HepG2 (cell line): ENCODE data around the gene TGM4. TPM values are rescaled to one million over a fixed set of nuclear protein-coding genes. Genes with fewer than 3 reads are reported as not detected.

Experiments used
- CEBPB ChIP-seq: IDR thresholded peaks from 2 replicates; pipeline ENCODE4 v1.6.1; 2011; ENCODE audit warnings: low read depth, low read length, improper control_type of control experiment, borderline replicate concordance
- DNMT1 ChIP-seq: sonication (generic); formaldehyde crosslinking; IDR thresholded peaks from 2 replicates; pipeline ENCODE4 v1.5.1; 2020; ENCODE audit warnings: mild to moderate bottlenecking, missing genetic modification reagents
- FOXO1 ChIP-seq: sonication (generic); formaldehyde crosslinking; IDR thresholded peaks from 2 replicates; pipeline ENCODE4 v1.4.0; 2020; ENCODE audit warnings: missing genetic modification reagents
- GATA4 ChIP-seq: sonication (generic); IDR thresholded peaks from 2 replicates; pipeline ENCODE4 v1.6.1; 2016; ENCODE audit warnings: antibody characterized with exemption, low read depth, borderline replicate concordance
- ISX ChIP-seq: sonication (generic); formaldehyde crosslinking; conservative IDR thresholded peaks from 2 replicates; pipeline ENCODE4 v1.5.0; 2020; ENCODE audit warnings: missing genetic modification reagents
- MTF1 ChIP-seq: sonication (generic); formaldehyde crosslinking; IDR thresholded peaks from 2 replicates; pipeline ENCODE4 v1.5.0; 2020; ENCODE audit warnings: missing genetic modification reagents
- PHF20 ChIP-seq: sonication (generic); formaldehyde crosslinking; IDR thresholded peaks from 2 replicates; pipeline ENCODE4 v1.5.0; 2020; ENCODE audit warnings: mild to moderate bottlenecking, missing genetic modification reagents
- SALL2 ChIP-seq: sonication (generic); formaldehyde crosslinking; IDR thresholded peaks from 2 replicates; pipeline ENCODE4 v1.8.1; 2023; ENCODE audit warnings: mild to moderate bottlenecking, missing genetic modification reagents, inconsistent platforms
- ZNF234 ChIP-seq: sonication (generic); formaldehyde crosslinking; conservative IDR thresholded peaks from 2 replicates; pipeline ENCODE4 v1.5.1; 2020; ENCODE audit warnings: mild to moderate bottlenecking, missing genetic modification reagents
- ZNF274 ChIP-seq: sonication (generic); formaldehyde crosslinking; IDR thresholded peaks from 2 replicates; pipeline ENCODE4 v1.5.1; 2020; ENCODE audit warnings: mild to moderate bottlenecking, missing genetic modification reagents
- ZNF430 ChIP-seq: sonication (generic); formaldehyde crosslinking; IDR thresholded peaks from 2 replicates; pipeline ENCODE4 v1.9.0; 2021; ENCODE audit warnings: mild to moderate bottlenecking, missing genetic modification reagents
- ZNF616 ChIP-seq: sonication (generic); formaldehyde crosslinking; IDR thresholded peaks from 2 replicates; pipeline ENCODE4 v1.5.0; 2020; ENCODE audit warnings: low read depth, mild to moderate bottlenecking, missing genetic modification reagents
- ZNF619 ChIP-seq: sonication (generic); formaldehyde crosslinking; IDR thresholded peaks from 2 replicates; pipeline ENCODE4 v1.4.0; 2020; ENCODE audit warnings: mild to moderate bottlenecking, missing genetic modification reagents
- ZNF761 ChIP-seq: sonication (generic); formaldehyde crosslinking; conservative IDR thresholded peaks from 2 replicates; pipeline ENCODE4 v1.4.0; 2020; ENCODE audit warnings: mild to moderate bottlenecking, missing genetic modification reagents
- ZSCAN20 ChIP-seq: sonication (generic); formaldehyde crosslinking; IDR thresholded peaks from 2 replicates; pipeline ENCODE4 v1.4.0; 2020; ENCODE audit warnings: missing genetic modification reagents, mild to moderate bottlenecking, borderline replicate concordance
- polyA plus RNA-seq, 8 experiments: library from polyadenylated mRNA; depleted of rRNA in 3 of 8; stranded (reverse) in 7 of 8; unstranded in 1 of 8; fragments of >200 nt; fragmentation: Illumina TruSeq in 4 of 8; extraction: Trizol in 4 of 8; gene quantifications; 2 replicates each; pipeline versions ENCODE4 v1.2.1 to v1.2.3, GENCODE V29; 2011 to 2016; ENCODE audit warnings: low read depth in 4 of 8, missing spikeins in 1 of 8, mixed read lengths in 1 of 8; ENCODE audit not compliant: insufficient read depth in 1 of 8
- total RNA-seq, 5 experiments: library from RNA; depleted of rRNA; stranded (reverse); fragments of >200 nt; fragmentation: Illumina TruSeq; extraction: Trizol; gene quantifications; 2 replicates each; pipeline ENCODE4 v1.2.3, GENCODE V29; 2016; ENCODE audit warnings: low read depth in 1 of 5
- TF ChIP-seq, protein P1 (sequence below): sonication (generic); formaldehyde crosslinking; IDR thresholded peaks from 2 replicates; pipeline ENCODE4 v1.4.0; 2020; ENCODE audit warnings: mild to moderate bottlenecking, low read depth, missing genetic modification reagents
- TF ChIP-seq, protein P2 (sequence below): sonication (generic); formaldehyde crosslinking; IDR thresholded peaks from 2 replicates; pipeline ENCODE4 v1.4.0; 2020; ENCODE audit warnings: mild to moderate bottlenecking, missing genetic modification reagents
- TF ChIP-seq, protein P3 (sequence below): sonication (generic); formaldehyde crosslinking; IDR thresholded peaks from 2 replicates; pipeline ENCODE4 v1.5.1; 2020; ENCODE audit warnings: mild to moderate bottlenecking, missing genetic modification reagents, borderline replicate concordance
- TF ChIP-seq, protein P4 (sequence below): sonication (generic); formaldehyde crosslinking; IDR thresholded peaks from 2 replicates; pipeline ENCODE4 v1.4.0; 2020; ENCODE audit warnings: mild to moderate bottlenecking, missing genetic modification reagents
- TF ChIP-seq, protein P5 (sequence below): IDR thresholded peaks from 2 replicates; pipeline ENCODE4 v1.6.1; 2018; ENCODE audit warnings: missing genetic modification reagents, mild to moderate bottlenecking, missing compliant biosample characterization

TGM4 gene
- total and polyA plus RNA-seq, 2 of the 13 experiments (the other 11 are each of a cell fraction or from before 2014, with no cell fraction given) = 0.07 to 0.15 TPM

DNA sequence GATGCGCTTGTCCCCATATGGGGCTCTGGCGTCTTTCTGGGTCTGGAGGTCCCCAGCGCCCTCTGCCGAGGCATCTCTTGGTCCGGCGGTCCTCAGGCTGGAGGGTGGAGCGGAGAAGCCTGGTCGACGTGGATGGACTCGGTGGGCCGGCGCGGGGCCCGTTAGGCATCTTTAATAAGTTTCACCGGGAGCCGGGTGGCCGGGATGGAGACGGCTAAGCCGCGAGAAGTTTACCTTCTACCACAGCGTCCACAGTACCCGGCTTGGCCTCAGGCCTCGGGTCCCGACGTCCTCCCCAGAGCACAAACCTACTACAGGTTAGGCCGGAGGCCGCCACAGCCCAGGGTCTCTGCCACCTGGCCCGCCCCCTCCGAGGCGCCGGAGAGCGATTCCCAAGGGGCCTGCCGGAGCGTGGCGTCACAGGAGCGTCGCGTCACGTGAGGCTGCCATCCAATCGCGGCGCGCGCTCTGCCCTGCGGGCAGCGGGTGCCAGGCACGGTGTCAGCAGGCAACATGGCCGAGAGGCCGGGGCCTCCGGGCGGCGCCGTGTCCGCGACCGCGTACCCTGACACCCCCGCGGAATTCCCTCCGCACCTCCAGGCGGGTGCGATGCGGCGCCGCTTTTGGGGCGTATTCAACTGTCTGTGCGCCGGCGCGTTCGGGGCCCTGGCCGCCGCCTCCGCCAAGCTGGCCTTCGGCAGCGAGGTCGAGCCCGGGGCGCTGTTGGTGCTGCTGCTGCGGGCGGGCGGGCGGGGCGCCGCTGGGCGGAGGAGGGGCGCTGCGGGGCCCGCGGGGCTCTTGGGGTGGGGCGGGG lies 12.8 kb upstream of the TGM4 start, which contains the start of gene TMEM42 (continued):
- TF ChIP-seq, protein P1, sequence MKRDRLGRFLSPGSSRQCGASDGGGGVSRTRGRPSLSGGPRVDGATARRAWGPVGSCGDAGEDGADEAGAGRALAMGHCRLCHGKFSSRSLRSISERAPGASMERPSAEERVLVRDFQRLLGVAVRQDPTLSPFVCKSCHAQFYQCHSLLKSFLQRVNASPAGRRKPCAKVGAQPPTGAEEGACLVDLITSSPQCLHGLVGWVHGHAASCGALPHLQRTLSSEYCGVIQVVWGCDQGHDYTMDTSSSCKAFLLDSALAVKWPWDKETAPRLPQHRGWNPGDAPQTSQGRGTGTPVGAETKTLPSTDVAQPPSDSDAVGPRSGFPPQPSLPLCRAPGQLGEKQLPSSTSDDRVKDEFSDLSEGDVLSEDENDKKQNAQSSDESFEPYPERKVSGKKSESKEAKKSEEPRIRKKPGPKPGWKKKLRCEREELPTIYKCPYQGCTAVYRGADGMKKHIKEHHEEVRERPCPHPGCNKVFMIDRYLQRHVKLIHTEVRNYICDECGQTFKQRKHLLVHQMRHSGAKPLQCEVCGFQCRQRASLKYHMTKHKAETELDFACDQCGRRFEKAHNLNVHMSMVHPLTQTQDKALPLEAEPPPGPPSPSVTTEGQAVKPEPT (CRISPR knock-in tag) = no peak
- TF ChIP-seq, protein P2, sequence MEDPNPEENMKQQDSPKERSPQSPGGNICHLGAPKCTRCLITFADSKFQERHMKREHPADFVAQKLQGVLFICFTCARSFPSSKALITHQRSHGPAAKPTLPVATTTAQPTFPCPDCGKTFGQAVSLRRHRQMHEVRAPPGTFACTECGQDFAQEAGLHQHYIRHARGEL (CRISPR knock-in tag) = no peak
- TF ChIP-seq ZNF619 (CRISPR knock-in tag) = no peak; the same call in 1 of the 2 replicates
- peak; percentile 77; the same call in 1 of the 2 replicates for TF ChIP-seq ZNF234 (CRISPR knock-in tag)
- TF ChIP-seq MTF1 (CRISPR knock-in tag) = no peak
- 0 out of 2 replicates have a peak, but pooled peaks have one; percentile 57 for TF ChIP-seq SALL2 (CRISPR knock-in tag)
- peak; percentile 71; the same call in 1 of the 2 replicates for TF ChIP-seq PHF20
- TF ChIP-seq, protein P3, sequence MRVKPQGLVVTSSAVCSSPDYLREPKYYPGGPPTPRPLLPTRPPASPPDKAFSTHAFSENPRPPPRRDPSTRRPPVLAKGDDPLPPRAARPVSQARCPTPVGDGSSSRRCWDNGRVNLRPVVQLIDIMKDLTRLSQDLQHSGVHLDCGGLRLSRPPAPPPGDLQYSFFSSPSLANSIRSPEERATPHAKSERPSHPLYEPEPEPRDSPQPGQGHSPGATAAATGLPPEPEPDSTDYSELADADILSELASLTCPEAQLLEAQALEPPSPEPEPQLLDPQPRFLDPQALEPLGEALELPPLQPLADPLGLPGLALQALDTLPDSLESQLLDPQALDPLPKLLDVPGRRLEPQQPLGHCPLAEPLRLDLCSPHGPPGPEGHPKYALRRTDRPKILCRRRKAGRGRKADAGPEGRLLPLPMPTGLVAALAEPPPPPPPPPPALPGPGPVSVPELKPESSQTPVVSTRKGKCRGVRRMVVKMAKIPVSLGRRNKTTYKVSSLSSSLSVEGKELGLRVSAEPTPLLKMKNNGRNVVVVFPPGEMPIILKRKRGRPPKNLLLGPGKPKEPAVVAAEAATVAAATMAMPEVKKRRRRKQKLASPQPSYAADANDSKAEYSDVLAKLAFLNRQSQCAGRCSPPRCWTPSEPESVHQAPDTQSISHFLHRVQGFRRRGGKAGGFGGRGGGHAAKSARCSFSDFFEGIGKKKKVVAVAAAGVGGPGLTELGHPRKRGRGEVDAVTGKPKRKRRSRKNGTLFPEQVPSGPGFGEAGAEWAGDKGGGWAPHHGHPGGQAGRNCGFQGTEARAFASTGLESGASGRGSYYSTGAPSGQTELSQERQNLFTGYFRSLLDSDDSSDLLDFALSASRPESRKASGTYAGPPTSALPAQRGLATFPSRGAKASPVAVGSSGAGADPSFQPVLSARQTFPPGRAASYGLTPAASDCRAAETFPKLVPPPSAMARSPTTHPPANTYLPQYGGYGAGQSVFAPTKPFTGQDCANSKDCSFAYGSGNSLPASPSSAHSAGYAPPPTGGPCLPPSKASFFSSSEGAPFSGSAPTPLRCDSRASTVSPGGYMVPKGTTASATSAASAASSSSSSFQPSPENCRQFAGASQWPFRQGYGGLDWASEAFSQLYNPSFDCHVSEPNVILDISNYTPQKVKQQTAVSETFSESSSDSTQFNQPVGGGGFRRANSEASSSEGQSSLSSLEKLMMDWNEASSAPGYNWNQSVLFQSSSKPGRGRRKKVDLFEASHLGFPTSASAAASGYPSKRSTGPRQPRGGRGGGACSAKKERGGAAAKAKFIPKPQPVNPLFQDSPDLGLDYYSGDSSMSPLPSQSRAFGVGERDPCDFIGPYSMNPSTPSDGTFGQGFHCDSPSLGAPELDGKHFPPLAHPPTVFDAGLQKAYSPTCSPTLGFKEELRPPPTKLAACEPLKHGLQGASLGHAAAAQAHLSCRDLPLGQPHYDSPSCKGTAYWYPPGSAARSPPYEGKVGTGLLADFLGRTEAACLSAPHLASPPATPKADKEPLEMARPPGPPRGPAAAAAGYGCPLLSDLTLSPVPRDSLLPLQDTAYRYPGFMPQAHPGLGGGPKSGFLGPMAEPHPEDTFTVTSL (CRISPR knock-in tag) = no peak
- peak; percentile 68; the same call in 1 of the 2 replicates for TF ChIP-seq ZNF761
- peak; percentile 57; the same call in 1 of the 2 replicates for TF ChIP-seq ZNF274 (CRISPR knock-in tag)
- TF ChIP-seq ZNF430 (CRISPR knock-in tag) = peak; percentile 53; the same call in 1 of the 2 replicates
- TF ChIP-seq, protein P4, sequence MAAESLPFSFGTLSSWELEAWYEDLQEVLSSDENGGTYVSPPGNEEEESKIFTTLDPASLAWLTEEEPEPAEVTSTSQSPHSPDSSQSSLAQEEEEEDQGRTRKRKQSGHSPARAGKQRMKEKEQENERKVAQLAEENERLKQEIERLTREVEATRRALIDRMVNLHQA = no peak
- 0 out of 2 replicates have a peak, but pooled peaks have one; percentile 47 for TF ChIP-seq ZSCAN20 (CRISPR knock-in tag)
- no peak for TF ChIP-seq GATA4
- TF ChIP-seq FOXO1 (CRISPR knock-in tag) = peak; percentile 67; the same call in 1 of the 2 replicates
- TF ChIP-seq, protein P5, sequence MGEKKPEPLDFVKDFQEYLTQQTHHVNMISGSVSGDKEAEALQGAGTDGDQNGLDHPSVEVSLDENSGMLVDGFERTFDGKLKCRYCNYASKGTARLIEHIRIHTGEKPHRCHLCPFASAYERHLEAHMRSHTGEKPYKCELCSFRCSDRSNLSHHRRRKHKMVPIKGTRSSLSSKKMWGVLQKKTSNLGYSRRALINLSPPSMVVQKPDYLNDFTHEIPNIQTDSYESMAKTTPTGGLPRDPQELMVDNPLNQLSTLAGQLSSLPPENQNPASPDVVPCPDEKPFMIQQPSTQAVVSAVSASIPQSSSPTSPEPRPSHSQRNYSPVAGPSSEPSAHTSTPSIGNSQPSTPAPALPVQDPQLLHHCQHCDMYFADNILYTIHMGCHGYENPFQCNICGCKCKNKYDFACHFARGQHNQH (CRISPR knock-in tag) = peak; percentile 60; the same call in 1 of the 2 replicates
- TF ChIP-seq ZNF616 (CRISPR knock-in tag) = 0 out of 2 replicates have a peak, but pooled peaks have one; percentile 32
- TF ChIP-seq DNMT1 (CRISPR knock-in tag) = 0 out of 2 replicates have a peak, but pooled peaks have one; percentile 33
- no peak for TF ChIP-seq ISX (CRISPR knock-in tag)
- TF ChIP-seq CEBPB = no peak
